ENCODE results near the gene ARHGEF1.

Gene ARHGEF1

DNA sequence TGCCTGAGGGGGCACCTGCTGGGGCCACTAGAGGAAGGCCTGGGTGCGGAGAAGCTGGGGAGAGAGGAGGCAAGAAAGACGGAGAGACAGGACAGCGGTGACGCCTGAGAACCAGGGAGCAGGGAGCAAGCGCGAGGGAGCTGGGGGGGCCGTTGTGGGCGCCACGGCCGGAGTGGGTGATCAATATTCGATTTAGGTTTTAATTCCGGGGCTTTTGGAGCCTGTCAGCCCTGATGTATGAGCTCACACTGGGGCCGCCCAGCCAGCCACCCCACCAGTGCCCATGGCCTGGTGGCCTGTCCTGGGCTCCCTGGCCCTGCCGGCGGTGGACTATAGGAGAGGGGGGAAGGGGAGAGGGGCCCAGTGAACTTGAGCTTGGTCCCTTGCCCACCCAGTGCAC is 54.0 kb downstream of the ARHGEF1 start:
- TF ChIP-seq POLR2AphosphoS5 (IDR thresholded peaks at IDR 0.05; ENCODE audit: low read depth, low read length), result no peak
- no peak for TF ChIP-seq SIN3A (IDR thresholded peaks at IDR 0.05; ENCODE audit: borderline replicate concordance, insufficient read depth, low read length)
- no peak for TF ChIP-seq REST (IDR thresholded peaks at IDR 0.05; ENCODE audit: insufficient read depth in 1 of 2, low read depth in 2 of 2, low read length in 2 of 2)
- no peak for TF ChIP-seq FOXP2 (optimal IDR thresholded peaks at IDR 0.05; ENCODE audit: borderline replicate concordance, extremely low read depth, extremely low read length, insufficient read depth)
- TF ChIP-seq TAF1 (IDR thresholded peaks at IDR 0.05; ENCODE audit: borderline replicate concordance, insufficient read depth, low read length), result no peak

GRCh38 chr19:41937525-41938468 is 54.8 kb downstream of the ARHGEF1 start:
- TF ChIP-seq SIN3A (IDR thresholded peaks at IDR 0.05; ENCODE audit: borderline replicate concordance, insufficient read depth, low read length), result no peak

GRCh38 chr19:41939861-41940730 is 57.1 kb downstream of the ARHGEF1 start:
- TF ChIP-seq SIN3A (IDR thresholded peaks at IDR 0.05; ENCODE audit: borderline replicate concordance, insufficient read depth, low read length) (no peak), TAF1 (IDR thresholded peaks at IDR 0.05; ENCODE audit: borderline replicate concordance, insufficient read depth, low read length) (no peak), POLR2AphosphoS5 (IDR thresholded peaks at IDR 0.05; ENCODE audit: low read depth, low read length) (no peak), FOXP2 (optimal IDR thresholded peaks at IDR 0.05; ENCODE audit: borderline replicate concordance, extremely low read depth, extremely low read length, insufficient read depth) (no peak), REST (IDR thresholded peaks at IDR 0.05; ENCODE audit: insufficient read depth in 1 of 2, low read depth in 2 of 2, low read length in 2 of 2) (no peak)

DNA sequence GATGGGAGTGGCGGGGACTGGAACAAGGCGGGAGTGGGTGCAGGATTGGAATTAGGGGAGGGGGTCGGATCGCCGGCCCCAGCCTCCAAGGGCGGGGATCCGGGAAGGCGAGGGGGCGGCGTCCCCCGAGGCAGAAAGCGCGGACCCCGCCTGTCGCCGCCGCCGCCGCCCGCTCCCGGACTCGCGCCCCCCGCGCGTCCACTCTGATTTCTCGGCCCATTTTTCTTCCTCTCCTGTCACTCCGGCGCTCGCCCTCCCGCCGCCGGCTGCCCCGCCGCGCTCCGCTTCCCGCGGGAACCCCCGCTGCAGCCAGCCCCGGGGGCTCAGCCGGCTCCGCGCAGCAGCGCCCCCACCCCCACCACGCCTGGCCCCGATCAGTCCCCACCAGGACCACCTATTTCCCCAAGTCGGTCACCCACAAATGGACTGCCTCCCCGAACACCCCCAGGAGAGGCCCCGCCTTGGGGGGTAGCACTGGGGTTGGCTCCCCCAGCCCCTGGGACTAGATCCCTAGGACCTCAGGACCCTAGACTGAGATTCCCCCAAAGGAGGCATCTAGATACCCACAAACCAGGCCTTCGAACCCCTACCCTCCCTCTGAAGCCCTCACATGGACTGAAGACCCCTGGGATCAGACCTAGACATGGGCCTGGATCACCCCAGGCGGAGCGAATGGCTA is 57.9 kb downstream of the ARHGEF1 start:
- TF ChIP-seq REST (IDR thresholded peaks at IDR 0.05; ENCODE audit: insufficient read depth in 1 of 2, low read depth in 2 of 2, low read length in 2 of 2) (no peak), SIN3A (IDR thresholded peaks at IDR 0.05; ENCODE audit: borderline replicate concordance, insufficient read depth, low read length) (no peak), POLR2AphosphoS5 (IDR thresholded peaks at IDR 0.05; ENCODE audit: low read depth, low read length) (no peak), FOXP2 (optimal IDR thresholded peaks at IDR 0.05; ENCODE audit: borderline replicate concordance, extremely low read depth, extremely low read length, insufficient read depth) (no peak), TAF1 (IDR thresholded peaks at IDR 0.05; ENCODE audit: borderline replicate concordance, insufficient read depth, low read length) (no peak)

Measured in PFSK-1 (cell line).